ENCODE results near the gene CHD1L.
A peak's percentile ranks its signal among the peaks of the same experiment; 100 is the strongest.
"Not testable (repeated sequence)": the region's sequence is repeated elsewhere in the genome, so short reads cannot be mapped to it uniquely, and the experiment has no call there.

The CHD1L gene

DNA sequence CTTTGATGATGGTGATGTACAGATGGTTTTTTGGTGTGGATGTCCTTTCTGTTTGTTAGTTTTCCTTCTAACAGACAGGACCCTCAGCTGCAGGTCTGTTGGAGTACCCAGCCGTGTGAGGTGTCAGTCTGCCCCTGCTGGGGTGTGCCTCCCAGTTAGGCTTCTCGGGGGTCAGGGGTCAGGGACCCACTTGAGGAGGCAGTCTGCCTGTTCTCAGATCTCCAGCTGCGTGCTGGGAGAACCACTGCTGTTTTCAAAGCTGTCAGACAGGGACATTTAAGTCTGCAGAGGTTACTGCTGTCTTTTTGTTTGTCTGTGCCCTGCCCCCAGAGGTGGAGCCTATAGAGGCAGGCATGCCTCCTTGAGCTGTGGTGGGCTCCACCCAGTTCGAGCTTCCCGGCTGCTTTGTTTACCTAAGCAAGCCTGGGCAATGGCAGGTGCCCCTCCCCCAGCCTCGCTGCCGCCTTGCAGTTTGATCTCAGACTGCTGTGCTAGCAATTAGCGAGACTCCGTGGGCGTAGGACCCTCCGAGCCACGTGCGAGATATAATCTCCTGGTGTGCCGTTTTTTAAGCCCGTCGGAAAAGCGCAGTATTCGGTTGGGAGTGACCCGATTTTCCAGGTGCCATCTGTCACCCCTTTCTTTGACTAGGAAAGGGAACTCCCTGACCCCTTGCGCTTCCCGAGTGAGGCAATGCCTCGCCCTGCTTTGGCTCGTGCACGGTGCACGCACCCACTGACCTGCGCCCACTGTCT lies 84.6 kb downstream of the CHD1L start:
- H3K9me3 ChIP-seq (ENCODE audit: insufficient read depth, low read depth, low read length); H2BK5ac ChIP-seq (ENCODE audit: low read depth, low read length, poor library complexity); H2AK5ac ChIP-seq (ENCODE audit: low read length); DNase-seq; H4K8ac ChIP-seq (ENCODE audit: low read depth, low read length); H3K4me3 ChIP-seq (ENCODE audit: low read depth, low read length); H3K4ac ChIP-seq (ENCODE audit: low read depth, low read length); H3K27me3 ChIP-seq (ENCODE audit: insufficient read depth, low read length); H3K4me1 ChIP-seq (ENCODE audit: control insufficient read depth in 1 of 2, insufficient read depth in 2 of 2, low read length in 2 of 2); H4K12ac ChIP-seq (ENCODE audit: low read depth, low read length); H3K18ac ChIP-seq (ENCODE audit: low read length); H2BK120ac ChIP-seq (ENCODE audit: insufficient read depth, low read length, poor library complexity); H3K4me2 ChIP-seq (ENCODE audit: low read length); H3K79me1 ChIP-seq (ENCODE audit: low read length); H3K36me3 ChIP-seq (ENCODE audit: control insufficient read depth in 1 of 2, insufficient read depth in 2 of 2, low read length in 2 of 2); H2BK12ac ChIP-seq (ENCODE audit: low read length); H3K79me2 ChIP-seq (ENCODE audit: control insufficient read depth, insufficient read depth, low read length, poor library complexity); H4K91ac ChIP-seq (ENCODE audit: low read depth, low read length); H3K27ac ChIP-seq (ENCODE audit: low read depth, low read length); H2AFZ ChIP-seq (ENCODE audit: insufficient read depth, low read length, poor library complexity); H3K14ac ChIP-seq (ENCODE audit: low read length); H3K23ac ChIP-seq (ENCODE audit: low read length); H3K9ac ChIP-seq (ENCODE audit: low read length): not testable (repeated sequence)
- no CpG with 5 or more reads among the region's 26 CpGs for WGBS (ENCODE audit: extremely low coverage, insufficient coverage, insufficient read length)

DNA sequence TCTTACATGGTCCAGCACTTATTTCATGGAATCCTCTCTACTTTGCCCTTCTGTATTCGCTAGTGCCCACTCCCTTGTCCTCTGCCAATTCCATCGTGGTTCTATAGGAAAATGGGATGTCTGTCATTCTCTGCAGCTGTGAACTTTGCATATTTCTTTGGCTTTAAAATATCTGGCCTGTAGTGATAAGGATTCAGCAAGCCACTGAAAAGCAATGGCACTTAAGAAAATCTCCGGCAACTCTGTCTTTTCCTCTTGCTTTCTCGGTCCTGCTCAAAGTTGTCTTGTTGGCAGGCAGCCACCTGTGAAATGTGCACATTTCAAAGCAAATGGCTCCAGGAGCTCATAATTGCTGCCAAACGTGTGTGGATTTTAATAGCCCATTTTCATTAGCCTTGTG lies 91.8 kb downstream of the CHD1L start:
- WGBS (ENCODE audit: extremely low coverage, insufficient coverage, insufficient read length): no CpG with 5 or more reads among the region's 5 CpGs
- Histone ChIP-seq H3K4me2 (ENCODE audit: low read length) (no peak overlapping the region), H3K18ac (ENCODE audit: low read length) (no peak overlapping the region)

DNA sequence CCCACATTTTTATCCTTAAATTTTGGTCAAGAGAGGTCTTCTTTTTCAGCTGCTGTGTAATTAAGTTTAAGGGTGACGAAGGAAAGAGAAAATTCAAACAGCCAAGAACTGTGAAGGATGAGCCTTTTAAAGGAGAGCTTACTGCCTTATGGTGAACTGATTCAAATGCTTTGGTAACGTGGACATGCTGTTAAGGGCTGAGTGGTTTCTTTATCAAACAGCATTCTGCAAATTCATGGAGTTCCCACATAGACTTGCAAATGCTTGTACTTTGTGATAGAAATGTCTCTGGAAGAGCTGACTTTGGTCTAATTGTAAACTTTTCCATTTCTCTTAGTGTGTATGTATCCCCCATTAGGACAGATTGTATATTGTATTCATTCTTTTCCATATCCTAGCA lies 93.8 kb downstream of the CHD1L start:
- Histone ChIP-seq H2AK5ac (ENCODE audit: low read length) (no peak overlapping the region), H3K14ac (ENCODE audit: low read length) (no peak overlapping the region), H2AFZ (ENCODE audit: insufficient read depth, low read length, poor library complexity) (no peak overlapping the region), H2BK120ac (ENCODE audit: insufficient read depth, low read length, poor library complexity) (no peak overlapping the region), H3K4ac (ENCODE audit: low read depth, low read length) (no peak overlapping the region), H3K4me1 (ENCODE audit: control insufficient read depth in 1 of 2, insufficient read depth in 2 of 2, low read length in 2 of 2) (no peaks in the 10 kb centered on the region), H3K79me1 (ENCODE audit: low read length) (no peaks in the 10 kb centered on the region), H3K4me3 (ENCODE audit: low read depth, low read length) (no peak overlapping the region), H3K27me3 (ENCODE audit: insufficient read depth, low read length) (no peaks in the 10 kb centered on the region), H3K9me3 (ENCODE audit: insufficient read depth, low read depth, low read length) (no peaks in the 10 kb centered on the region), H4K8ac (ENCODE audit: low read depth, low read length) (no peak overlapping the region), H4K12ac (ENCODE audit: low read depth, low read length) (no peak overlapping the region), H3K36me3 (ENCODE audit: control insufficient read depth in 1 of 2, insufficient read depth in 2 of 2, low read length in 2 of 2) (no peaks in the 10 kb centered on the region), H3K18ac (ENCODE audit: low read length) (no peak overlapping the region), H2BK5ac (ENCODE audit: low read depth, low read length, poor library complexity) (no peak overlapping the region), H3K4me2 (ENCODE audit: low read length) (no peak overlapping the region), H2BK12ac (ENCODE audit: low read length) (no peak overlapping the region), H3K27ac (ENCODE audit: low read depth, low read length) (no peak overlapping the region), H3K79me2 (ENCODE audit: control insufficient read depth, insufficient read depth, low read length, poor library complexity) (no peaks in the 10 kb centered on the region), H3K9ac (ENCODE audit: low read length) (no peak overlapping the region), H3K23ac (ENCODE audit: low read length) (no peak overlapping the region), H4K91ac (ENCODE audit: low read depth, low read length) (no peak overlapping the region)
- DNase-seq: peak in 1 of 2 donors; percentile 21
- WGBS (ENCODE audit: extremely low coverage, insufficient coverage, insufficient read length): no CpG with 5 or more reads among the region's 2 CpGs

More for the DNA sequence above, 91.8 kb downstream of the CHD1L start:
- Histone ChIP-seq H3K79me1 (ENCODE audit: low read length) (no peaks in the 10 kb centered on the region), H2AK5ac (ENCODE audit: low read length) (no peak overlapping the region), H4K12ac (ENCODE audit: low read depth, low read length) (no peak overlapping the region), H2AFZ (ENCODE audit: insufficient read depth, low read length, poor library complexity) (no peak overlapping the region), H3K27ac (ENCODE audit: low read depth, low read length) (no peak overlapping the region), H2BK120ac (ENCODE audit: insufficient read depth, low read length, poor library complexity) (no peak overlapping the region), H3K4me1 (ENCODE audit: control insufficient read depth in 1 of 2, insufficient read depth in 2 of 2, low read length in 2 of 2) (no peaks in the 10 kb centered on the region), H3K79me2 (ENCODE audit: control insufficient read depth, insufficient read depth, low read length, poor library complexity) (no peaks in the 10 kb centered on the region), H3K4ac (ENCODE audit: low read depth, low read length) (no peak overlapping the region), H3K4me3 (ENCODE audit: low read depth, low read length) (no peak overlapping the region), H3K14ac (ENCODE audit: low read length) (no peak overlapping the region), H2BK12ac (ENCODE audit: low read length) (no peak overlapping the region), H3K9ac (ENCODE audit: low read length) (no peak overlapping the region), H3K23ac (ENCODE audit: low read length) (no peak overlapping the region), H3K9me3 (ENCODE audit: insufficient read depth, low read depth, low read length) (no peaks in the 10 kb centered on the region), H3K36me3 (ENCODE audit: control insufficient read depth in 1 of 2, insufficient read depth in 2 of 2, low read length in 2 of 2) (no peaks in the 10 kb centered on the region), H3K27me3 (ENCODE audit: insufficient read depth, low read length) (no peaks in the 10 kb centered on the region), H4K8ac (ENCODE audit: low read depth, low read length) (no peak overlapping the region), H2BK5ac (ENCODE audit: low read depth, low read length, poor library complexity) (no peak overlapping the region), H4K91ac (ENCODE audit: low read depth, low read length) (no peak overlapping the region)
- no peak for DNase-seq

DNA sequence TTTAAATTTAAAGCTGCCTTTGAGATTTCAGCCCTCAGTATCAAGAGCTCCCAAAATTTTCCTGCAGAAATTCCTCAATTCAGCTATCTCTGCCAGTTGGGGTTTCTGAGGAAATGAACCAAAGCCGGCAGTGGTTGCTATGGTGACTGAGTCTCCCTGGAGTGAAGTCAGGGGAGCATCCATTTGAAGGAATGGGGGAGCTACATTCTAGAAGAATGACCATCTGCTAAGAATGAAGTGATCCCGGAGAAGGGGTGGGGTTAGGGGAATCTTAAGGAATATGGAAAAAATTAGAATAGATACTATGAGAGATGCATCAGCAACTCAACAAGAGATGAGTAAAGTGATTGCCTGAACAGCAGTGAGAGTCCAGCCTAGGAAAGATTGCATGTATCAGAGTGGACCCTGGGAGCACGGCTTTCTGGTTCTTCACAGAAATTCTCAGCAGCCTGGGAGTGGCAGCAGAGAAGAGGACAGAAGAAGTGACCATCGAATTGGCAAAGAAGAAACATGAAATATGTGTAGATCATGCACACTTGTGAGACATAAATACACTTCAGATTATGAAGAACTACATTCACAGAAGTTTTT lies 94.7 kb downstream of the CHD1L start:
- H3K14ac ChIP-seq (ENCODE audit: low read length): no peak overlapping the region
- no peak overlapping the region for H2BK12ac ChIP-seq (ENCODE audit: low read length)
- no peak overlapping the region for H4K8ac ChIP-seq (ENCODE audit: low read depth, low read length)
- H3K4ac ChIP-seq (ENCODE audit: low read depth, low read length): no peak overlapping the region
- H3K27me3 ChIP-seq (ENCODE audit: insufficient read depth, low read length): no peaks in the 10 kb centered on the region
- H3K9me3 ChIP-seq (ENCODE audit: insufficient read depth, low read depth, low read length): no peaks in the 10 kb centered on the region
- WGBS (ENCODE audit: extremely low coverage, insufficient coverage, insufficient read length): no CpG with 5 or more reads among the region's 4 CpGs
- no peak overlapping the region for H2BK120ac ChIP-seq (ENCODE audit: insufficient read depth, low read length, poor library complexity)
- no peak overlapping the region for H3K18ac ChIP-seq (ENCODE audit: low read length)
- no peak overlapping the region for H4K12ac ChIP-seq (ENCODE audit: low read depth, low read length)
- no peak overlapping the region for H2AFZ ChIP-seq (ENCODE audit: insufficient read depth, low read length, poor library complexity)
- H3K4me3 ChIP-seq (ENCODE audit: low read depth, low read length): no peak overlapping the region
- DNase-seq: no peak
- no peaks in the 10 kb centered on the region for H3K4me1 ChIP-seq (ENCODE audit: control insufficient read depth in 1 of 2, insufficient read depth in 2 of 2, low read length in 2 of 2)
- H3K23ac ChIP-seq (ENCODE audit: low read length): no peak overlapping the region
- H2BK5ac ChIP-seq (ENCODE audit: low read depth, low read length, poor library complexity): no peak overlapping the region
- H3K4me2 ChIP-seq (ENCODE audit: low read length): no peak overlapping the region
- H3K79me1 ChIP-seq (ENCODE audit: low read length): no peaks in the 10 kb centered on the region
- H2AK5ac ChIP-seq (ENCODE audit: low read length): no peak overlapping the region
- H4K91ac ChIP-seq (ENCODE audit: low read depth, low read length): no peak overlapping the region
- H3K27ac ChIP-seq (ENCODE audit: low read depth, low read length): no peak overlapping the region
- H3K9ac ChIP-seq (ENCODE audit: low read length): no peak overlapping the region
- no peaks in the 10 kb centered on the region for H3K36me3 ChIP-seq (ENCODE audit: control insufficient read depth in 1 of 2, insufficient read depth in 2 of 2, low read length in 2 of 2)
- H3K79me2 ChIP-seq (ENCODE audit: control insufficient read depth, insufficient read depth, low read length, poor library complexity): no peaks in the 10 kb centered on the region
